Measurements from ENCODE around the gene BCLAF1.

- no peak for TF ChIP-seq CTCF (IDR thresholded peaks at IDR 0.05)
- no peak for TF ChIP-seq POLR2A (IDR thresholded peaks at IDR 0.05; ENCODE audit: low read depth)
- TF ChIP-seq POLR2AphosphoS5 (IDR thresholded peaks at IDR 0.05), result no peak
Observed at GRCh38 chr6:136210398-136211165, 79.1 kb downstream of the BCLAF1 start.
